HepG2 (cell line): ENCODE results near the gene FANCE.

Source experiments
- AHR ChIP-seq: IDR thresholded peaks from 2 replicates; pipeline ENCODE4 v1.6.1; 2018; ENCODE audit warnings: missing genetic modification reagents, missing compliant biosample characterization
- FOXA1 ChIP-seq, 2 experiments: fragments of 450-650 bp in 1 of 2; sonication (generic) in 1 of 2; formaldehyde crosslinking in 1 of 2; IDR thresholded peaks; 2 replicates each; pipeline versions ENCODE4 v1.4.0 to v1.6.1; 2016 to 2020; ENCODE audit warnings: missing genetic modification reagents in 1 of 2
- MYC ChIP-seq: sonication (generic); formaldehyde crosslinking; IDR thresholded peaks from 2 replicates; pipeline ENCODE4 v1.9.0; 2021; ENCODE audit warnings: missing genetic modification reagents, borderline replicate concordance
- ZFP37 ChIP-seq: sonication (generic); formaldehyde crosslinking; IDR thresholded peaks from 2 replicates; pipeline ENCODE4 v1.4.0; 2020; ENCODE audit warnings: missing genetic modification reagents, borderline replicate concordance
- ZNF350 ChIP-seq: sonication (generic); formaldehyde crosslinking; IDR thresholded peaks from 2 replicates; pipeline ENCODE4 v1.4.0; 2020; ENCODE audit warnings: mild to moderate bottlenecking, low read depth, missing genetic modification reagents, borderline replicate concordance
- ZNF354B ChIP-seq: sonication (generic); formaldehyde crosslinking; IDR thresholded peaks from 2 replicates; pipeline ENCODE4 v1.8.0; 2022; ENCODE audit warnings: mild to moderate bottlenecking, missing genetic modification reagents
- ZNF780A ChIP-seq: sonication (generic); formaldehyde crosslinking; IDR thresholded peaks from 2 replicates; pipeline ENCODE4 v1.8.0; 2022; ENCODE audit warnings: mild to moderate bottlenecking, missing genetic modification reagents, moderate library complexity

DNA sequence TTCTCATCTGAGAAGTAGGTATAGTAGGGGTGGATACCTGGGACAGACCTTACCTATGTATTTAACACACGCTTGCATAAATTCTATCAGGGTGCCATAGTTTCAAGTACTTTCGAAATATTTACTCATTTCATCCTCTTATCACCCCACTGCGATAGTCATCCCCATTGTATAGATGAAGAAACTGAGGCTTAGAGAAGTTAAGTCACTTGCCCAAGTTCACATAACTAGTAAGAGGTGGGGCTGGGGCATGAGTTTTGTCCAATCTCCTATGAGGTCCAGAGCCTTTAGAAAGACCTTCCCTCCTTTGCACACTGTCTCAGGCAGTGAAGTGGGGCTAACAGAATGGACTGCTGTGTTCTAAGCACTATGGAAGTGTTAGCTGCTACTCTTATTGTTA is 54.4 kb downstream of the FANCE start:
- no peak for TF ChIP-seq FOXA1 (IDR thresholded peaks at IDR 0.05)
- no peak for TF ChIP-seq FOXA1 (CRISPR knock-in tag; IDR thresholded peaks at IDR 0.05)
- no peak for TF ChIP-seq ZNF354B
- no peak for TF ChIP-seq AHR (CRISPR knock-in tag)
- TF ChIP-seq ZFP37 (CRISPR knock-in tag): no peak
- no peak for TF ChIP-seq MYC (CRISPR knock-in tag)
- no peak for TF ChIP-seq ZNF350
- no peak for TF ChIP-seq ZNF780A (CRISPR knock-in tag)
